Sigmoid colon (tissue), 4 donors: Measurements from ENCODE around the gene ADAMTS7.

Source experiments
- POLR2AphosphoS5 ChIP-seq, 4 donors: sonication (generic); formaldehyde crosslinking; IDR thresholded peaks; one replicate each; pipeline ENCODE4 v1.6.1; 2017; ENCODE audit warnings: antibody characterized with exemption in 4 of 4
- TF ChIP-seq, protein P1 (sequence below), 4 experiments: fragments of 450-650 bp in 3 of 4; fragments of 200-600 bp in 1 of 4; IDR thresholded peaks; one replicate each; pipeline ENCODE4 v1.5.1; 2016 to 2019; ENCODE audit warnings: antibody characterized with exemption in 4 of 4, mild to moderate bottlenecking in 3 of 4, moderate library complexity in 2 of 4

DNA sequence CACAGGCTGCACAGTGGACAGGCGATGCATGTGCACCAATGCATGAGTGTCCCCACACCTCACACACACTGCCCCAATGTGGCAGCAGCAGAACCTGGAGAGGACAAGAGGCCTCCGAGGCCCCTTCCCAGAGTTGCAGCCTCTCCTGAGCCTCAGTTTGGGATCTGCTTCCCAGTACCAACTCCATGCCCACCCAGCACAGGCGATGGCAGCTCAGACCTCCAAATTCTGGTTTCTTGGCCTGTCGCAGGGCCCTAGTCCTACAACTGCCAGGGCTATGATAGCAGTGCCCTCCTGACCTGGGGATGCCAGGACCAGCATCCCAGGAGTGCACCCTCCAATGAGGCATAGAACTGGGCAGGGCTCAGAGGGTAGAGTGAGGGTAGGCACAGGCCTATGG lies 19.9 kb downstream of the ADAMTS7 start:
- TF ChIP-seq, protein P1, sequence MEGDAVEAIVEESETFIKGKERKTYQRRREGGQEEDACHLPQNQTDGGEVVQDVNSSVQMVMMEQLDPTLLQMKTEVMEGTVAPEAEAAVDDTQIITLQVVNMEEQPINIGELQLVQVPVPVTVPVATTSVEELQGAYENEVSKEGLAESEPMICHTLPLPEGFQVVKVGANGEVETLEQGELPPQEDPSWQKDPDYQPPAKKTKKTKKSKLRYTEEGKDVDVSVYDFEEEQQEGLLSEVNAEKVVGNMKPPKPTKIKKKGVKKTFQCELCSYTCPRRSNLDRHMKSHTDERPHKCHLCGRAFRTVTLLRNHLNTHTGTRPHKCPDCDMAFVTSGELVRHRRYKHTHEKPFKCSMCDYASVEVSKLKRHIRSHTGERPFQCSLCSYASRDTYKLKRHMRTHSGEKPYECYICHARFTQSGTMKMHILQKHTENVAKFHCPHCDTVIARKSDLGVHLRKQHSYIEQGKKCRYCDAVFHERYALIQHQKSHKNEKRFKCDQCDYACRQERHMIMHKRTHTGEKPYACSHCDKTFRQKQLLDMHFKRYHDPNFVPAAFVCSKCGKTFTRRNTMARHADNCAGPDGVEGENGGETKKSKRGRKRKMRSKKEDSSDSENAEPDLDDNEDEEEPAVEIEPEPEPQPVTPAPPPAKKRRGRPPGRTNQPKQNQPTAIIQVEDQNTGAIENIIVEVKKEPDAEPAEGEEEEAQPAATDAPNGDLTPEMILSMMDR (IDR thresholded peaks at IDR 0.05): no peak
- no peak for TF ChIP-seq POLR2AphosphoS5 (IDR thresholded peaks at IDR 0.05)
